GM21423 (cell line): ENCODE measurements around the gene NUP54.

ENCODE experiments used
- ATAC-seq: cut with Tn5 transposase; IDR thresholded peaks from one replicate; pipeline ENCODE4 v1.9.1; 2021; ENCODE audit warnings: mild to moderate bottlenecking, moderate library complexity; ENCODE audit not compliant: unreplicated experiment

NUP54 gene

GRCh38 chr4:76147454-76148141, 599 bp downstream of the NUP54 start:
- ATAC-seq, result peak; percentile 37

DNA sequence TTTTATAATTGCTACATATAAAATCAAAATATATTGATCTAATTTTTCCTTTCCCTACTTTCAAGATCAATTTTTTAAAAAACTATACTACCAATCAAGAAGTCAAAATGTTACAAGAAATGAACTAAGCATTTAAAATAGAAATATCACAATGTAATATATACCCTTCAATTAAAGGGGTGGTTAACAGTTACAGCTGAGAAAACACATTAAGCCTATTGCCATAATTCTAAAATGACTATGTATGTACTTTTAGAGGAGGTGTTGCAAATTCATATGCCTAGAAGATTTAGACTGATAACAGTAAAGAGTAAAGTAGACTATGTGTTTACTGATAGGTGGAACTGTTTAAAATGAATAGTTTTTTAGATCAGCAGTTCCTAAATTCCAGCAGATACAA, 3.7 kb downstream of the NUP54 start:
- ATAC-seq, result no peak

- no peak for ATAC-seq
Observed at GRCh38 chr4:76141241-76141640, 7.0 kb downstream of the NUP54 start.

- ATAC-seq, result no peak
Observed at GRCh38 chr4:76127754-76128153, 20.4 kb downstream of the NUP54 start.

GRCh38 chr4:76125816-76126215, 22.4 kb downstream of the NUP54 start:
- ATAC-seq, result no peak

DNA sequence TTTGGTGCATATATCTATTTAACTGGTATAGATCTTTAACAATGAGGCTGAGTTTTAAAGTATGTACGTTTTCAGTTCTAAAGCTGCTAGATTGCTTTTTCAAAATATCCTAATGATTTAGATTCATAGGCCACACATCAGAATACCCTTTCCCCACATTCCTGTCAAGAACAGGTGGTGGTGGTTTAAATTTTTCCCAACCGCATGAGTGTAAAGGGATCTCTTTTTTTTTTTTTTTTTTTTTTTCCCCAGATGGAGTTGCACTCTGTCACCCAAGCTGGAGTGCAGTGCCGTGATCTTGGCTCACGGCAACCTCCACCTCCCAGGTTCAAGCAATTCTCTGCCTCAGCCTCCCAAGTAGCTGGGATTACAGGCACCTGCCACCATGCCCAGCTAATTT, 28.0 kb downstream of the NUP54 start:
- ATAC-seq, result no peak

DNA sequence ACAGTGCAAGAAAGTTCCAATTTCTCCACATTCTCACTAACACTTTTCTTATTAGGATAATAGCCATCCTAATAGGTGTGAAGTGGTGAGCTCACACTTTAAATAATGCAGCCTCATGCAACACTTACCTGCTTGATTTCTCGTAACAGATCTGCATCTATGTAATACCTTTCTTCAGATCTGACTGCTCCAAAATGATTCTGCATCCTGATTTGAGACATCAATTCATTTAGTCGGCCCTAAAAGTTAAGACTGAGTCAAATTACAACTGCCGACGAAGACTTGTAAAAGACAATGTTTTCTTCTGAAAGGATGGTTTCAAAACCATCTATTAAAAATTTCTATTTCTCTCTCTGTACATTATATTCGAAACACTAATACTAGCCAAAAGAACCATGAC, 30.7 kb downstream of the NUP54 start:
- ATAC-seq, result no peak

DNA sequence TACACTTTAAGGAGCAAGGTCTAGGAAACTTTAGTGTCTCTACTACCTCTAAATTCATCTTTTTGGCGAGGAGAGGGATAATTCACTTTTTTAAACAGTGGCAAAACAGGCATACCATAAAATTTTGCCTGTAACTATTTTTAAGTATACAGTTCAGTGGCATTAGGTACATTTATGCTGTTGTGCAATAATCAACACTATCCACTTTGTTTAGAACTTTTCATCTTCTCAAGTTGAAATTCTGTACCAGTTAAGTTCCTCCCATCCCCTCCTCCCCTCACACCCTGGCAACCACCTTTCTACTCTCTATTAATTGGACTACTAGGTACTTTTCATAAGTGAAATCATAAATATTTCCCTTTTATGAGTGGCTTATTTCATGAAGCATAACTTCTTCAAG, 31.4 kb downstream of the NUP54 start:
- no peak for ATAC-seq

GRCh38 chr4:76108467-76109181, 39.6 kb downstream of the NUP54 start:
- ATAC-seq, result no peak

DNA sequence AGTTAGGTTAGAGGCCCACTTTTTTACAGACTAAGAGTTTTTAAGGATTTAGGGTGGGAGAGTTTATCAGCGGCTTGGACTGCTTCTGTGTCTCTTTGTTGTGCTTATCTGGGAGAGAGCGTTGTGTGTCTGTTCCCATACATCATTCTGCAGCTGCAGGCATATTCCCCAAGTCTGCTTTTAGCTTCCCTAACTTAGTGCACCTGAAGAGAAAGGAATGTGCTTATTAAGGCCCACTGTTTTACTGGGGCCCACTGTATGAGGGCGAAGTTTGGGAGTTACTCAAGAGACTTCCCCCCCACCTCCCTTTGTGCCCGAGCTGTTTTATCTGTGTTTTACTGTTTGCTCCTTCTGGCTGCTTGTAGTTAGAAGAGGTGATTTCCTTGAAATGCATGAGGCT, 41.8 kb downstream of the NUP54 start:
- no peak for ATAC-seq

- no peak for ATAC-seq
Observed at GRCh38 chr4:76105652-76106051, 42.5 kb downstream of the NUP54 start.

GRCh38 chr4:76096076-76096475, 52.1 kb downstream of the NUP54 start:
- no peak for ATAC-seq

GRCh38 chr4:76095568-76095967, 52.6 kb downstream of the NUP54 start:
- ATAC-seq, result no peak

- ATAC-seq, result no peak
Observed at GRCh38 chr4:76091052-76091451, 57.1 kb downstream of the NUP54 start.

DNA sequence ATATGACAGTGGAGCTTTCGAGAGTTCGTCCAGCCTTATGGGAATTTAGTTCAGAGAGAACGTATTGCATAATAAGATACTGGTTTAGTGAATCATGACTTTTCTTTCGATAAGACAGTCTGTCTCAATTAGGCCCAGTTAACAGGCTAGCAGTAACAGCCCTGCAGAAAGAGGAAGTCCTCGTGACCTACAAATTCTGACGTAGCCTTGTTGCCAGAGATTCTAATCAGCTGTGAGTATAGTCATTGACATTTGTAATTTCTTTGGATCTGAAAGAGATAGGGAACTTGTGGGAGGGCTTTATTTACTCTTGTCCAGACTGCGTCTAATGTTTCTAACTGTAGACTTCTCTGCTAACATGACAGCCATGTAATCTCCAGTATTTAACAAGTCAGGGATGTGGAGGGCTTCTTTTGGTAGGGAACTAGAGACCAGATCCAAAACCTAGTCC, 57.9 kb downstream of the NUP54 start:
- peak; percentile 75 for ATAC-seq

- ATAC-seq, result no peak
Observed at GRCh38 chr4:76088719-76089118, 59.5 kb downstream of the NUP54 start.

- ATAC-seq, result no peak
Observed at GRCh38 chr4:76087007-76087769, 61.0 kb downstream of the NUP54 start.

GRCh38 chr4:76084542-76084941, 63.7 kb downstream of the NUP54 start:
- ATAC-seq, result no peak

DNA sequence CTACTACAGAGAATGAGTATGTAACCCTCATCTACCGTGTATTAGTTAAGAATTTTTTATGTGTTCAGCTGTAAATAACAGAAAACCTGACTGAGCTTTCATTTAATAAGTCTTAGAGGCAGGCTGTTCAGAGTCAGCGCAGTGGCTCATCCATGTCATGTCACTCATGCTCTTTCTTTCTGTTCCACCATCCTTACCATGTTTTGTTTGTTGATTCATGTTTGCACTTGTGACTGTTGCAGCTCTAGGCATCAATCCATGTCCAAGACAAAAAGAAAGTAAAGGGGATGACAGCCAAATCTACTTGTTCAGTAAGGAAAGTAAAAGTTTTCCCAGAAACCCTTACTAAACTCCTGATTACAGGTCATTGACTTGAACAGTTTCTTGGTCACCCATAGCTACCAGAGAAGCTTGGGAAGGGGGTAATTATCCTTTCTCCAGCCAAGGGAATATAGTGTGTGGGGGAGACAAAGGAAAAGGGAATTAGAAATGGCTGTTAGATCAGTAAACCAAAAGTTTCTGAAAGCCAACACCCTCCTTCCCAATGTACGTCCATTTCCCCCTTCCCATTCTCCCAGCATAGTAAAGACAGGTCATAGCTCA, 64.7 kb downstream of the NUP54 start:
- no peak for ATAC-seq

DNA sequence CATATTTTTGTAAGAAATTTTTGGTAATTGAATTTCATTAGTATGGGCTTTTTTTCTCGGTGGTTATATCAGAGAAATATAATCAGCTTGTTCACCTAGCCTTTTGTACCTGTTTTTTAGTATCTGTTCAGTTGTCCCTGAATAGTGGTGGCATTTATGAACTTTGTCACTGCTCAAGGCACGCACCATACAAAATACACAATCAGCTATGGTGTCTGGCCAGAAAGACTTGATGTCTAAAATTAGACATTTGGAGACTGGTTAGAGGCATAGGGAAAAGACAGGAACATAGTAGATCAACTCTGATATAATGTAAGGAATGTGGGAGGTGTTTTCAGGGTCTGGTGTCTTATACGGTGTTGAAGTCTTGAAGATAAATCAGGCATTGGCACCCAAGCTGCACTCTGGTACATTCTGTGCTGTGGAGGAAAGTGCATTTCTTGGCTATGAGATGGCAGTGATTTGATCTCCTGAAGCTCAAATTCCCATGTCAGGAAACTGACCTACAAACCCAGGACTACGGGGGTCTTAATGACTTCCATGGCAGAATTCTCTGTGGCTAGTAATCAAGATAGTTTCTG, 70.1 kb downstream of the NUP54 start:
- ATAC-seq, result no peak

DNA sequence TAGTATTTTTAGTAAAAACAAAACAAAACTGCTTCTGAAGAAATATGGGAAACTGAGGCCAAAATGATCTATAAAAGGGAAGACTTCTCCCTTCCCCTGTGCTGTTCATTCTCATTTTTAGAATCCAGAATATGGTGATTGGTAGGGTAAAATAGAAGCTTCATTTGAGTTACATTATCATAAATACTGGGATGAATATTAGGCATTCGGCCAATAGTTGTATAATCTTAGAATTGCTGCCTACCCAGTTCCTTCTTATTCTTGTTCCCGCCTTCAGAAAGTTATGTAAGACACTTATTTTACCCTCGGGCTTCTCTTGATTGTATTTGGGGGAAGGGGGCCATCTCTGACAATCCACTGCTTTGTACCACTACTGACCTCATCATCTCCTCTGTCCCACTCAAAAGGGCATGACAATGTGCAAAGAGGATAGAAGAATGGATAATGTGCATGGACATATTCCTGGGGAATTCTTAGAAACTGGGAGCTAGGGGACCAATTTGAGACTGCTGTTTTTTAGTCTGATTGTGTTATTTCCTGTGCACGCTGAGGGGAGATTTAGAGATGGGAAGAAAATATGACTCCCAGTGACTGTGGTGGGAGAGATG, 73.1 kb downstream of the NUP54 start:
- no peak for ATAC-seq
